Spleen (tissue), 11 donors: Measurements from ENCODE around the gene SLC23A3. TPM values are rescaled to one million over a fixed set of nuclear protein-coding genes. Genes with fewer than 3 reads are reported as not detected.

Experiments
- DNase-seq: peaks from one replicate; pipeline ENCODE4 v3.0.0-alpha.2; 2020
- H3K27ac ChIP-seq, 8 donors: fragments of 200-600 bp; sonication (generic) in 7 of 8; 1 replicate in 4 of 8; 2 replicates in 4 of 8; pipeline versions ENCODE4 v1.5.0 to v1.8.0; 2016 to 2021; ENCODE audit warnings: inconsistent platforms in 4 of 8, mild to moderate bottlenecking in 4 of 8, moderate library complexity in 1 of 8
- H3K27me3 ChIP-seq, 7 donors: fragments of 200-600 bp; sonication (generic) in 6 of 7; replicated peaks in 1 of 7; 1 replicate in 4 of 7; 2 replicates in 3 of 7; pipeline versions ENCODE4 v1.5.0 to v1.8.0; 2016 to 2021; ENCODE audit warnings: inconsistent platforms in 3 of 7, mild to moderate bottlenecking in 1 of 7
- H3K36me3 ChIP-seq, 6 donors: fragments of 200-600 bp; sonication (generic) in 5 of 6; 1 replicate in 4 of 6; 2 replicates in 2 of 6; pipeline versions ENCODE4 v1.5.0 to v1.8.0; 2016 to 2021; ENCODE audit warnings: inconsistent platforms in 2 of 6
- H3K4me1 ChIP-seq, 6 donors: fragments of 200-600 bp; sonication (generic) in 5 of 6; 1 replicate in 3 of 6; 2 replicates in 3 of 6; pipeline versions ENCODE4 v1.5.0 to v1.8.0; 2016 to 2021; ENCODE audit warnings: inconsistent platforms in 3 of 6
- H3K4me3 ChIP-seq, 8 donors: fragments of 200-600 bp; sonication (generic) in 7 of 8; 1 replicate in 4 of 8; 2 replicates in 4 of 8; pipeline versions ENCODE4 v1.5.0 to v1.8.0; 2016 to 2021; ENCODE audit warnings: inconsistent platforms in 4 of 8, mild to moderate bottlenecking in 4 of 8, moderate library complexity in 2 of 8
- H3K9me3 ChIP-seq, 8 donors: fragments of 200-600 bp; sonication (generic) in 7 of 8; 1 replicate in 4 of 8; 2 replicates in 4 of 8; pipeline versions ENCODE4 v1.5.0 to v1.8.0; 2016 to 2021; ENCODE audit warnings: inconsistent platforms in 4 of 8
- POLR2A ChIP-seq, 3 donors: fragments of 450-650 bp; IDR thresholded peaks; one replicate each; pipeline ENCODE4 v1.5.1; 2017; ENCODE audit warnings: antibody characterized with exemption in 3 of 3, mild to moderate bottlenecking in 1 of 3
- POLR2AphosphoS5 ChIP-seq, 3 donors: sonication (generic); formaldehyde crosslinking; IDR thresholded peaks; one replicate each; pipeline ENCODE4 v1.5.1; 2017; ENCODE audit warnings: antibody characterized with exemption in 3 of 3
- WGBS, 5 donors: extraction: QIAGEN DNeasy Blood & Tissue Kit in 3 of 5; methylation state at CpG; one replicate each; pipeline versions ENCODE4 v1.1.5 to v1.1.7; 2013 to 2018; 5-methylcytosine and 5-hydroxymethylcytosine counted together
- intact Hi-C: fragments of 100-400 bp; cut with DNase I; formaldehyde crosslinking; loops from one replicate; pipeline ENCODE4 v1.15.0; 2023; ENCODE audit warnings: low total_unique reads
- polyA plus RNA-seq, 3 donors: library from polyadenylated mRNA; stranded (reverse); fragments of 200-250 nt; gene quantifications; one replicate each; pipeline ENCODE4 v1.2.1, GENCODE V29; 2013
- total RNA-seq, 7 donors: library from RNA; depleted of rRNA in 3 of 7; stranded (reverse); fragments of >200 nt in 3 of 7; fragmentation: NEBNext Ultra II Directional in 4 of 7; extraction: Animal tissue kit (Norgen Biotek cat#: 25700) in 4 of 7; gene quantifications; one replicate each; pipeline versions ENCODE4 v1.1.0 to v1.2.1, GENCODE V29; 2016 to 2021
- TF ChIP-seq, protein P1 (sequence below), 11 experiments: fragments of 200-600 bp in 7 of 11; fragments of 450-650 bp in 4 of 11; sonication (generic) in 4 of 11; IDR thresholded peaks in 8 of 11; conservative IDR thresholded peaks in 3 of 11; 1 replicate in 7 of 11; 2 replicates in 4 of 11; pipeline versions ENCODE4 v1.4.0 to v1.8.0; 2016 to 2021; ENCODE audit warnings: antibody characterized with exemption in 11 of 11, inconsistent platforms in 4 of 11, mild to moderate bottlenecking in 1 of 11
- donor health status: healthy with polysubstance abuse.
- donor health status: DM: no; HTN: no; CAD: no; lungs with moderate emphysema.
- donor health status: DM: no; HTN: no; CAD: no.
- donor health status: Bipolar disorder and iron deficiency.
- donor health status: healthy.
- donor health status: DM: no; HTN: no; CAD: no.
- donor health status: DM: yes; HTN: yes; CAD: no.

The SLC23A3 gene
- total and polyA plus RNA-seq, 10 donors = 1.2 to 5.0 (median 3.0) TPM

DNA sequence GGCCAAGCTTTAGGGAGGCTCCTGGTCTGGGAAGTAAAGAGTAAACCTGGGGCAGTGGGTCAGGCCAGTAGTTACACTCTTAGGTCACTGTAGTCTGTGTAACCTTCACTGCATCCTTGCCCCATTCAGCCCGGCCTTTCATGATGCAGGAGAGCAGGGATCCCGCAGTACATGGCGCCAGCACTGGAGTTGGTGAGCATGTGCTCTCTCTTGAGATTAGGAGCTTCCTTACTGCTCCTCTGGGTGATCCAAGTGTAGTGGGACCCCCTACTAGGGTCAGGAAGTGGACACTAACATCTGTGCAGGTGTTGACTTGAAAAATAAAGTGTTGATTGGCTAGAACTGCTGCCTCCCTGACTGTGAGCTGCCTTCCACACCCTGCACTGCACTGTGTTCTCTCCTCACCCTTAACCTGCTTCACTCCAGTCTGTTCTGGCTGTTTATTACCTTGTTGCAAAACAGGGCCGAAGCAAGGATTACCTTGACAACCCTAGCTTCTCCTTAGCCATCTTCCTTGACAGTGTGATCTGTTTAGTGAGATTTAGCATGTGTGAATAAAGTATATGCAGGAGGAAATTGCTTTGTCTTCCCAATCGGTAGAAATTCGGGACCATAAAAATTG is 13.4 kb upstream of the SLC23A3 start:
- 91 to 96% (median 94%) methylated on average over 6 of the region's 6 CpGs for WGBS, 5 donors
- H3K4me3 ChIP-seq = no peak overlapping the region
- intact Hi-C loops = no loop called here
- no peaks in the 10 kb centered on the region for H3K9me3 ChIP-seq
- no peak for TF ChIP-seq POLR2A (IDR thresholded peaks at IDR 0.05)
- TF ChIP-seq POLR2AphosphoS5 (IDR thresholded peaks at IDR 0.05) = no peak
- TF ChIP-seq, protein P1, sequence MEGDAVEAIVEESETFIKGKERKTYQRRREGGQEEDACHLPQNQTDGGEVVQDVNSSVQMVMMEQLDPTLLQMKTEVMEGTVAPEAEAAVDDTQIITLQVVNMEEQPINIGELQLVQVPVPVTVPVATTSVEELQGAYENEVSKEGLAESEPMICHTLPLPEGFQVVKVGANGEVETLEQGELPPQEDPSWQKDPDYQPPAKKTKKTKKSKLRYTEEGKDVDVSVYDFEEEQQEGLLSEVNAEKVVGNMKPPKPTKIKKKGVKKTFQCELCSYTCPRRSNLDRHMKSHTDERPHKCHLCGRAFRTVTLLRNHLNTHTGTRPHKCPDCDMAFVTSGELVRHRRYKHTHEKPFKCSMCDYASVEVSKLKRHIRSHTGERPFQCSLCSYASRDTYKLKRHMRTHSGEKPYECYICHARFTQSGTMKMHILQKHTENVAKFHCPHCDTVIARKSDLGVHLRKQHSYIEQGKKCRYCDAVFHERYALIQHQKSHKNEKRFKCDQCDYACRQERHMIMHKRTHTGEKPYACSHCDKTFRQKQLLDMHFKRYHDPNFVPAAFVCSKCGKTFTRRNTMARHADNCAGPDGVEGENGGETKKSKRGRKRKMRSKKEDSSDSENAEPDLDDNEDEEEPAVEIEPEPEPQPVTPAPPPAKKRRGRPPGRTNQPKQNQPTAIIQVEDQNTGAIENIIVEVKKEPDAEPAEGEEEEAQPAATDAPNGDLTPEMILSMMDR (IDR thresholded peaks at IDR 0.05 in 8 of 11, conservative IDR thresholded peaks at IDR 0.05 in 3 of 11) = no peak
- H3K4me1 ChIP-seq = peaks cover 8 to 48% (median 33%) of the 10 kb centered on the region in 6 donors
- no peaks in the 10 kb centered on the region for H3K27me3 ChIP-seq
- DNase-seq = no peak
- H3K27ac ChIP-seq = peak overlapping the region in 2 of 8 donors; percentile 57 to 73
- H3K36me3 ChIP-seq = peaks cover 0 to 74% (median 54%) of the 10 kb centered on the region in 6 donors

DNA sequence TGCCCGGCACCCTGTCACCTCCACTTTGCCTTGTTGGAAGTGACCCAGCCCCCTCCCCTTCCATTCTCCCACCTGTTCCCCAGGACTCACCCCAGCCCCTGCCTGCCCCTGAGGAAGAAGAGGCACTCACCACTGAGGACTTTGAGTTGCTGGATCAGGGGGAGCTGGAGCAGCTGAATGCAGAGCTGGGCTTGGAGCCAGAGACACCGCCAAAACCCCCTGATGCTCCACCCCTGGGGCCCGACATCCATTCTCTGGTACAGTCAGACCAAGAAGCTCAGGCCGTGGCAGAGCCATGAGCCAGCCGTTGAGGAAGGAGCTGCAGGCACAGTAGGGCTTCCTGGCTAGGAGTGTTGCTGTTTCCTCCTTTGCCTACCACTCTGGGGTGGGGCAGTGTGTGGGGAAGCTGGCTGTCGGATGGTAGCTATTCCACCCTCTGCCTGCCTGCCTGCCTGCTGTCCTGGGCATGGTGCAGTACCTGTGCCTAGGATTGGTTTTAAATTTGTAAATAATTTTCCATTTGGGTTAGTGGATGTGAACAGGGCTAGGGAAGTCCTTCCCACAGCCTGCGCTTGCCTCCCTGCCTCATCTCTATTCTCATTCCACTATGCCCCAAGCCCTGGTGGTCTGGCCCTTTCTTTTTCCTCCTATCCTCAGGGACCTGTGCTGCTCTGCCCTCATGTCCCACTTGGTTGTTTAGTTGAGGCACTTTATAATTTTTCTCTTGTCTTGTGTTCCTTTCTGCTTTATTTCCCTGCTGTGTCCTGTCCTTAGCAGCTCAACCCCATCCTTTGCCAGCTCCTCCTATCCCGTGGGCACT is 12.7 kb upstream of the SLC23A3 start:
- no peaks in the 10 kb centered on the region for H3K9me3 ChIP-seq
- H3K27me3 ChIP-seq = no peaks in the 10 kb centered on the region
- TF ChIP-seq POLR2AphosphoS5 (IDR thresholded peaks at IDR 0.05) = peak in 1 of 3 donors; percentile 55
- TF ChIP-seq POLR2A (IDR thresholded peaks at IDR 0.05) = no peak
- TF ChIP-seq, protein P1 (IDR thresholded peaks at IDR 0.05 in 8 of 11, conservative IDR thresholded peaks at IDR 0.05 in 3 of 11) = no peak
- no peak overlapping the region for H3K4me3 ChIP-seq
- 51 to 84% (median 65%) methylated on average over 4 to 8 of the region's 8 CpGs for WGBS, 5 donors
- intact Hi-C loops = no loop called here
- H3K4me1 ChIP-seq = peaks cover 8 to 50% (median 33%) of the 10 kb centered on the region in 6 donors
- peaks cover 0 to 74% (median 54%) of the 10 kb centered on the region in 6 donors for H3K36me3 ChIP-seq
- H3K27ac ChIP-seq = peak overlapping the region in 6 of 8 donors; percentile 4 to 73 (median 46)
- peak; percentile 84 for DNase-seq

DNA sequence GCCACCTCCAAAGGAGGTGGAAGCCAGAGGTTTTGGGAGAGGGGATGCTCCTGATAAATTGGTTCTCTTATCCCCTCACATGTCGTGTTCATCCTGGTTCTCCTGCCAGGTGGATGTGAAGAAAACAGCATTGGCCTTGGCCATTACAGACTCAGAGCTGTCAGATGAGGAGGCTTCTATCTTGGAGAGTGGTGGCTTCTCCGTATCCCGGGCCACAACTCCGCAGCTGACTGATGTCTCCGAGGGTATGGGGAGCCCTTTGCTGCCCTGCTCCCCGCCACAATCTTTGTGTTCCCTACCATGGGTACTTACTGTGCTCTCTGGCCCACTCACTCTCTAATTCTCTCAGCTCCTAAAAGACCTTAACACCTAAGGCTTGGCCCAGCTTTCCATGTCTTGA is 11.7 kb upstream of the SLC23A3 start:
- 91 to 99% (median 96%) methylated on average over 6 of the region's 6 CpGs for WGBS, 5 donors
- peaks cover 0 to 71% (median 54%) of the 10 kb centered on the region in 6 donors for H3K36me3 ChIP-seq
- peak overlapping the region in 4 of 8 donors; percentile 34 to 73 (median 59) for H3K27ac ChIP-seq
- no peaks in the 10 kb centered on the region for H3K9me3 ChIP-seq
- no peaks in the 10 kb centered on the region for H3K27me3 ChIP-seq
- intact Hi-C loops = no loop called here
- H3K4me1 ChIP-seq = peaks cover 8 to 56% (median 33%) of the 10 kb centered on the region in 6 donors
- TF ChIP-seq POLR2AphosphoS5 (IDR thresholded peaks at IDR 0.05) (no peak), POLR2A (IDR thresholded peaks at IDR 0.05) (no peak)
- TF ChIP-seq, protein P1 (IDR thresholded peaks at IDR 0.05 in 8 of 11, conservative IDR thresholded peaks at IDR 0.05 in 3 of 11) = no peak
- no peak for DNase-seq
- no peak overlapping the region for H3K4me3 ChIP-seq

DNA sequence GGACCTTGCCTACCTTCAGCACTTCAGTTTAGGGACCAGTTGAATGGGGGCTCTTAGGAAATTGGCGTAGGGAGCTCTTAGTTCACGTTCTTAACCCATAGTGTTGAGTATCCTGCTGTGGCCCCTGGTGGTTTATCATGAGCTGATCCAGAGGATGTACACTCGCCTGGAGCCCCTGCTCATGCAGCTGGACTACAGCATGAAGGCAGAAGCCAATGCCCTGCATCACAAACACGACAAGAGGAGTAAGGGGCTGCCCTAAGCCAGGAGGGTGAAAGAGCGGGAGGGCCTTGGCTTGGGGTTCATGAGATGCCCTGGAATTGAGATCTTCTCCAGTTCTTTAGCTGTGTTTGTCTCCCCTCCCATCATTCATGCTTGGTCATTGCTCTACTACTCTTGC is 11.1 kb upstream of the SLC23A3 start:
- peaks cover 0 to 67% (median 54%) of the 10 kb centered on the region in 6 donors for H3K36me3 ChIP-seq
- no peak overlapping the region for H3K27ac ChIP-seq
- H3K4me3 ChIP-seq = no peak overlapping the region
- no peak for DNase-seq
- TF ChIP-seq, protein P1 (IDR thresholded peaks at IDR 0.05 in 8 of 11, conservative IDR thresholded peaks at IDR 0.05 in 3 of 11) = no peak
- TF ChIP-seq POLR2AphosphoS5 (IDR thresholded peaks at IDR 0.05) (no peak), POLR2A (IDR thresholded peaks at IDR 0.05) (no peak)
- no peaks in the 10 kb centered on the region for H3K27me3 ChIP-seq
- no peaks in the 10 kb centered on the region for H3K9me3 ChIP-seq
- intact Hi-C loops = no loop called here
- WGBS, 5 donors = 85 to 96% (median 91%) methylated on average over 4 to 5 of the region's 5 CpGs
- peaks cover 9 to 62% (median 36%) of the 10 kb centered on the region in 6 donors for H3K4me1 ChIP-seq
